ENCODE measurements around the gene PCARE.

- no peak for TF ChIP-seq CTCF (conservative IDR thresholded peaks at IDR 0.05 in 1 of 2, IDR thresholded peaks at IDR 0.05 in 1 of 2; ENCODE audit: low read depth in 1 of 2, low read length in 2 of 2)
- TF ChIP-seq EZH2 (IDR thresholded peaks at IDR 0.05; ENCODE audit: low read length, missing control alignments): no peak
Measured at GRCh38 chr2:29060441-29060840, 13.9 kb downstream of the PCARE start.

Data from fibroblast of lung (primary cell).